OCI-M2 (cell line): ENCODE data around the gene SRRT.
A peak's percentile ranks its signal among the peaks of the same experiment; 100 is the strongest.
"Not testable (repeated sequence)": the region's sequence is repeated elsewhere in the genome, so short reads cannot be mapped to it uniquely, and the experiment has no call there.

Experiments used
- DNase-seq: peaks from one replicate; lab custom pipeline; 2025; ENCODE audit not compliant: unreplicated experiment; lab: John Stamatoyannopoulos, UW

Gene SRRT

GRCh38 chr7:100854899-100855298 lies 20.0 kb upstream of the SRRT start:
- DNase-seq = not testable (repeated sequence)

GRCh38 chr7:100855515-100855914 lies 19.4 kb upstream of the SRRT start:
- DNase-seq = no peak

- DNase-seq = no peak
Measured at GRCh38 chr7:100856871-100857282, 18.0 kb upstream of the SRRT start.

GRCh38 chr7:100859856-100860255 lies 15.0 kb upstream of the SRRT start:
- DNase-seq = no peak

- DNase-seq = no peak
Measured at GRCh38 chr7:100860702-100861615, 13.9 kb upstream of the SRRT start.

GRCh38 chr7:100861616-100861985 lies 13.3 kb upstream of the SRRT start:
- DNase-seq = no peak

GRCh38 chr7:100863406-100863950 lies 11.4 kb upstream of the SRRT start:
- DNase-seq = no peak

GRCh38 chr7:100864263-100864845 lies 10.5 kb upstream of the SRRT start:
- DNase-seq = no peak

GRCh38 chr7:100865372-100865911 lies 9.5 kb upstream of the SRRT start:
- no peak for DNase-seq

- DNase-seq = no peak
Measured at GRCh38 chr7:100865938-100866728, 8.8 kb upstream of the SRRT start.

- DNase-seq = no peak
Measured at GRCh38 chr7:100866729-100867039, 8.2 kb upstream of the SRRT start.

- DNase-seq = peak; percentile 34
Measured at GRCh38 chr7:100867040-100867775, 7.7 kb upstream of the SRRT start, which contains the start of gene TRIP6. TSS of gene TRIP6 (plus strand) at chr7:100867387. CDS start at chr7:100867498, 111 bp downstream.

GRCh38 chr7:100867776-100868485 lies 7.0 kb upstream of the SRRT start:
- DNase-seq = no peak

GRCh38 chr7:100873599-100874299 lies 1.2 kb upstream of the SRRT start:
- no peak for DNase-seq

- no peak for DNase-seq
Measured at GRCh38 chr7:100874300-100874576, 665 bp upstream of the SRRT start.

- no peak for DNase-seq
Measured at GRCh38 chr7:100875356-100875751, 451 bp downstream of the SRRT start.

GRCh38 chr7:100878013-100878412 lies 3.1 kb downstream of the SRRT start:
- no peak for DNase-seq

GRCh38 chr7:100878685-100879084 lies 3.8 kb downstream of the SRRT start:
- DNase-seq = no peak

- DNase-seq = no peak
Measured at GRCh38 chr7:100879685-100880261, 4.9 kb downstream of the SRRT start.
